SKM-1 treated with dmso at 0.1 percent for 144 hours (cell line): ENCODE measurements around the gene CSNK1E.

Experiments used
- DNase-seq: peaks from one replicate; lab custom pipeline; 2025; ENCODE audit not compliant: unreplicated experiment; lab: John Stamatoyannopoulos, UW

The CSNK1E gene

DNA sequence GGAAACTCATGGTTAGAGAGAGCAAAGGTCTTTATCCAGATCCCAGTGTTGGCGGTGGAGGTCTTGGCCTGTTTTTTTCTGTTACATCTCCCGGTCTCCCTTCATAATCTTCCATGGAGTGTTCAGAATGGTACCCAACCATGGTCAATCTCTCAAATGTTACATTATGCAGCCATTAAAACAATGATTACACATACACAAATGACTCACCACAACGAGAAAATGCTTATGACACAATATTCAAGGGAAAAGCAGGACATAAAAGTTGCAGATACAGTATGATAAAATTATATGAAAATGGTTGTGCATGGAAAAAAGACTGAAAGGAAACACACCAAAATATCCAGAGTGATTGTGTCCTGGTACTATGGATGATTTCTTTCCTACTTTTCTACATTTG lies 17.8 kb upstream of the CSNK1E start:
- DNase-seq = no peak

DNA sequence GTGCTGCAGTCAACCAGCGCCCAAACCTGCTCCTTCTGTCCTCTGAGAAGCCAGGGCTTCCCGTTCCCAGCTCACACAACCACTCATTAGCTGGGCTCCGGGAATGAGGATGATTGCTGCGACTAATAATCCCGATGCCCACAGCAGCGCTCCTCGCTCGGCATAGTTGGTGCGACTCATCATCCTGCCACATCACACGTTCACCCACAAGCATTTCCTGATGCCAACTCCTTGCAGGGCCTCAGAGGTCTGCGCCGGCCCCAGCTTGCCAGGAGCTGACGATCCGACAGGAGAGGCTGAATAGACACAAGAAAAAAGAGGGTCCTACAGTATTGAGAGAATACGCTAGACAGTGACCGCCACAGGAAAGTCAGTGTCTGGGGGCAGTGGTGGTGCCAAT lies 10.6 kb upstream of the CSNK1E start:
- no peak for DNase-seq

DNA sequence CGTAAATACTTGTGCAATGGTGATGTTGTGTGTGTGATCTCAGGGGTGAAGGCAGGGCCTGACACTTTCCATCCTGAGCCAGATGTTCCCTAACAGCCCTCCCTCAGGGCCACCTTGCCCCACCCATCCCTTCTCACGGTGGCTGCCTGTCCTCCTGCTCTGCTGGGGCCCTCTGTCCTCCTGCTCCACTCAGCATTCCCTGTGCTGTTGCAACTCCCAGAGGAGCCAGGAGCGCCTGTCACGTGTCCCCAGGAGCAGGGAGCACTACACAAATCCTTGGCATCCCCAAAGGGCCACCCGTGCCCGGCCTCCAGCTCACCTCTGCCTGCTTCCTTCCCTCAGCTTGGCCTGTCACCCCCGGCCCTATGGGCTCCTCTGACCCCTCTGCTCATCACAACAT lies 10.2 kb upstream of the CSNK1E start:
- no peak for DNase-seq

DNA sequence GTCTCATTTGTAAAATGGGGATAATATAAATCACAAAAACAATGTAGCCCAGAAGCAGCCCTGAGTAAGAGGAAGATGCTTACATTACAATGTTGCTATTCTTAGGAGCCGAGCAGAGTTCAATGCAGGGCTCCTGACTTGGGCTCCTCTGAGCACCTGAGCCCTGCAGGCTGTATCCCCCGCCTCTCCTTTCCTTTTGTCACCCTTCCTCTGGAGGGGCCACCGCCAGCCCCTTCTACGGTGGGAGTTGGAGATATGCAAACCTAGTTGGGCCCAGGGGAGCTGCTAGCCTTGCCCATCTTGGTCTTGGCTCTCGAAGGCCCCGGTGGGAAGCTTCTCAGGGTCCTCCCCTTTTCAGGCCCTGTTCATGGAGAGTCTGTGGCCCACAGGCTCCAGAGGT lies 8.4 kb upstream of the CSNK1E start:
- DNase-seq = no peak

DNA sequence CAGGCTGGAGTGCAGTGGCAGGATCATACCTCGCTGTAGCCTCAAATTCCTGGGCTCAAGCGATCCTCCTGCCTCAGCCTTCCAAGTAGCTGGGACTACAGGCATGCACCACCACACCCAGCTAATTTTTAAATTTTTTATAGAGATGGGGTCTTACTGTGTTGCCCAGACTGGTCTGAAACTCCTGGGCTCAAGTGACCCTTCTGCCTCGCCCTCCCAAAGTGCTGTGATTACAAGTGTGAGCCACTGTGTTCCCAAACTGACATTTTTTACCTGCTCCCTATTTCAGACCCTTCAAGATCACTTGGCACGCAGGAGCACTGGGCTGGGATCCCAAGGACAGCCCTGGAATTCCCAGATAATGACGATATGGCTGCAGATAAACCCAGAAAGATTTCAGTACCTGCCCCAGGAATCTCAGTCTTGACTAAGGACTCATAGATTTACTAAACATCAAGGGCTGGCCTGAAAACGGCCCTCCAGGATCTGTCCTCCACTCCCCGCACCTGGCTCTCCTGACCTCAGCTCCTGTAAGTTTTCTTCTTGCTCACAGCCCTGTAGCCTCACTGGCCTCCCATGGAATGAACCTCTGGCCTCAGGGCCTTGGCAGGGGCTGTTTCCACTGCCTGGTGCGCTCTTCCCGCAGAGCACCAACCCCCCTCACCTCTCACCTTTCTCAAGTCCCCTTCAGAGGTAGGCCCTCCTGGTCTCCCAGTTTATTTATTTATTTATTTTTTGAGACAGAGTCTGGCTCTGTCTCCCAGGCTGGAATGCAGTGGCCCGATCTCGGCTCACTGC lies 3.6 kb upstream of the CSNK1E start:
- no peak for DNase-seq

DNA sequence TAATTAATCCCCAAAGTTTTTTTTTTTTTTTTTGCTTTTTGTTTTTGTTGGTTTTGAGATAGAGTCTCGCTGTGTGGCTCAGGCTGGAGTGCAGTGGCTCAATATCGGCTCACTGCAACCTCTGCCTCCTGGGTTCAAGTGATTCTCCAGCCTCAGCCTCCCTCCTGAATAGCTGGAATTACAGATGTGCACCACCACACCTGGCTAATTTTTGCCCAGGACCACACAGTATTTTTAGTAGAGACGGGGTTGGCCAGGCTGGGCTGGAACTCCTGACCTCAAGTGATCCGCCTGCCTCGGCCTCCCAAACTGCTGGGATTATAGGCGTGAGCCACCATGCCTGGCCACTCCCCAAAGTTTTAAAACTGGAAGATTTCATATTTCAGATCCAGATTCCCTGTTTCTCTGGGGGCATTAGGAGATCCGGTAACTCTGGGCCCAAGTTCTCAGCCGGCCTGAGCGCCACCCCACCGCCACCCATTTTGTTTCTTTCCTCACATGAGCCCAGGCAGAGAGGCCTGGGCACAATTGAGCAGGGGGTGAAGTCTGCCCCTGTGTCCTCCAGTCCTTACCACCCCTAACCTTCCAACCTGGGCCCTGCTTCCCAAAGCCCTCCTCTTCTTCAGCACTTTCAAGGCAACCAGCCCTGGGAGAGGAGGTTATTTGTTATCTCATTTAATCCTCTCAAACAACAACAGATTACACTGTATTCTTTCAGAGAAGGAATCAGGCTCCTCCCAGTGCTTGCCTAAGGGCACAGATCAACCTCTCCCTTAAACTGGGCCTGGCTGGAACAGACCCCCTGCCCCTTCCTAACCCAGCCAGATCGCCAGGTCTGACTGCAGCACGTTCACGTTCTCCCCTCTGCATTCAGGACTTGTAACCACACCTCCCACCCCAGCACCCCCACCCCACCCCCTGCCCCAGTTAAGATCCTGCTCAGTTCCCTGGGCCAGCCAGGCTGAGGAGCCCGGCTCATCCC lies 1.9 kb upstream of the CSNK1E start:
- no peak for DNase-seq

DNA sequence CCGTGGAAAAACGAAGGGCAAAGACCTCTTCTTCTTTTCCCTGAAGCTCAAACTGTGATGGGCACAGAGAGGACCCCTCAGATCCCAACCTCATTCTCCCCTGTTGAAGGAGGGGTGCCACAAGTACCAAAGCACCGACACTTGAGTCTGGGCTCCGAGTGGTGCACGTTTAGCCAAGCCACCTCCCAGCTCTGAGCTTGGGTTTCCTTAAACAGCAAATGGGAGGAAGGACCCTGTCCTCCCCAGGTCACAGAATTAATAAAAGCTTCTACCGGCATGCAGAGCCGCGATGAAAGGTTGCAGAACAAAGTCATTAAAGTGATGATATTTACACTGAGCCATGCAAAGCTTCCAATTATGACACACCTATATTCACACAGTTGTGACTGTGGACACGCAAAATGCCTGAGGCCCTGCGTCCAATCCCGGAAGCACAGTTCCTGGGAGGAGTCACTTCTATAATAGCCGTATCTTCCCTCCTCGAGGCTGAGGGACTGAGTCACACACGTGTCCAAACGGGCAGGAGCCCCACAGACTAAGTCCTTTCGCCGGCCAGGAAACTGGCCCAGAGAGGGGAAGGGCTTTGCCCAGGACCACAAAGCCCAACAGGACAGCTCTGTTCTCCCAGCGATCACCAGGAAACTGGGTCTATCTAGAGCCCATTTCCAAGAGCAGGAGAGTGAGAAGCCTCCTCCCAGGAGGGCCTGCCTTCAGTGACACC lies 922 bp upstream of the CSNK1E start:
- peak; percentile 63 for DNase-seq

DNA sequence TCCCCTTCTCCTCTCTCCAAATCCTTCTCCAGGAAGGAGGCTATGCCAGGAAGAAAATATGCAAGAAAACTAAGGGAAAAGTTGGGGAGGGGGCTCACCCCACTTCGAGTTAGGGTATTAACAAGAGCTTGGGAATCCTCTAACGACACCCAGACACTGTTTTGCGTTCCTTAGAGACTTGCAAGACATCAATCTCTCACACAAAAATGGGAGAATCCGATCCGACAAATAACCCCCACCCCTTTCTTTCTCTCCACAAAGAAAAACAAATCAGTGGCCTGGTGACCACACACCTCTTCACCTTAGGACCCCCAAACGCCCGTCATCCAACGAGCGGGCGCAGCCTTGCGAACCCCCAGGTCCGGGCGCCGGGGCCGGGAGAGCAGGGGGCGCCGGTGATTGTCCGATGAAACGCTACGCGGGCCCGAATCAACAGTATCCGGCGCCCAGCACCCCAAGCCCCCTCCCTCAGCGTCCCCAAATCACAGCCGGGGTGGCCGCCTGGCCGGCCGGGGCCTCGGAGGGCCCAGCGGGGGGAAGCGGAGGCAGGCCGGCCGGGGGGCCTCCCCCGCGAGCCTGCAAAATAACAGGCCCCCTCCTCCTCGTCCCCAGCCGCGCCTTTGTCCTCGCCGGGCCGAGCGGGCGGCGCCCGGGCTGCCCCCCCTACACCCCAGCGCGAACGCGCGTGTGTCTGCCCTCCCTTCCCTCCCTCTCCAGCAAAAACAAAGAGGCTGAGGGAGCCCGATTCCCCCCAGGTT lies 690 bp downstream of the CSNK1E start:
- DNase-seq = peak; percentile 15

DNA sequence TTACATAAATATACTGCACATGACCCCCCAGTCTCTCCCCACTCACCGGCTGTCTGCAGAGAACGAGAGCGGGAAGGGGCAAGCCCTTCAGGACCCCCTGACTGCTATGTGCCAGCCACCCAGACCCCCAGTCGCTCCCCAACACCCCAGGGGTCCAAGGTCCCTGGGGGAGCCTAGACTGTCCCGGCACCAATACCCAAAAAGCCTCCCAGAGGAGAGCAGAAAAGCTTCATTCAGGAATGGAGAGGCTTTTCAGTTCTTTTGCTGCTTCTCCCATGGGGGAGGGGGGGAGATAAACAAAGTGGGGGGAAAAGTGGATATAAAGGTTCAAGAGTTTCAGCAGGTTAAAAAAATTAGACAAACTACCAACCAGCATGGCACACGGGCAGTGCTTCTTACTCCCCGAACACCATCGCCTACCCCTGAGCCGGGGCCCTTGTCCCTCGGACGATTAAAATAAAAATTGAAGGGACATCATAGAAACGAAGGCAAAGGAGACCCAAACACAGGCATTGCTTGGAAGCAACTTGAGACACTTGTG lies 1.3 kb downstream of the CSNK1E start:
- peak; percentile 8 for DNase-seq

DNA sequence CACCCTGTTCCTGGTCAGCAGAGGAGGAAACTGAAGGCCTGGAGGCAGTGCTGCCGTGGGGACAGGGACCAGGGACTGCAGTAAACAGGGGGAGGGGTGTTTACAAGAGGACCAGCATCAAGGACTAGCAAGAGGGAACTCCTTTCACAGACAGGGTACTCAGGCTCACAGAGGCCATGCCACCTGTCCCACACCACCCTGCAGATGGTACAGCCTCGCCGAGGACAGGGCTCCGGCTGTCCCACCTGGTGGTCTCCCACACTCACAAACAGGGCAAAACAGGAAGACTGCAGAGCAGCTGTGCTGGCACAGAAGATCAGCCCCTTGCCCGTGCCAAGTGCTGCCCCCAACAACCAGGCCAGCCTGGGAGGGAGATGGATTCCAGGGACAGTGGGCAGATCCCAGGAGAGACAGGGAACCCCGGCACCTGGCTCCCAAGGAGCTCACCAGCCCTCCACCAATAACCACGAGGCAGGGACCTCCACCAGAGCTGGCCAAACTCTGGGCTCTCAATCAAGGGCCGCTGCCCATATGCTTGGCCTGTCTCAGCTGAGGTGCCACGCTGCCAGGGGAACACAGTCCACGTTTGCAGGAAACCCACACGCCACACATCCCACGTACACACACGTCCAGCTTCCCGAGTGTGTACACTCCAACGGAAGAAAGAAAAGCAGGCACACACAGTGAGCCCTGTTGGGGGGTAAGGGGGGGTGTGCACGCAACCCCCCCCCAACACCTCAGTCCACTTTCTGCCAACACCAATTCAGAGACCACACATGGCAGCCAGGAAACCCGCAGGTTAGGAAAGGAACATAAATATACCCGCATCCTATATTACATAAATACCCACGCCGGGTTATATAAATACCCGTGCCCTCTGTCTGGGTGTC lies 2.1 kb downstream of the CSNK1E start:
- DNase-seq = no peak

DNA sequence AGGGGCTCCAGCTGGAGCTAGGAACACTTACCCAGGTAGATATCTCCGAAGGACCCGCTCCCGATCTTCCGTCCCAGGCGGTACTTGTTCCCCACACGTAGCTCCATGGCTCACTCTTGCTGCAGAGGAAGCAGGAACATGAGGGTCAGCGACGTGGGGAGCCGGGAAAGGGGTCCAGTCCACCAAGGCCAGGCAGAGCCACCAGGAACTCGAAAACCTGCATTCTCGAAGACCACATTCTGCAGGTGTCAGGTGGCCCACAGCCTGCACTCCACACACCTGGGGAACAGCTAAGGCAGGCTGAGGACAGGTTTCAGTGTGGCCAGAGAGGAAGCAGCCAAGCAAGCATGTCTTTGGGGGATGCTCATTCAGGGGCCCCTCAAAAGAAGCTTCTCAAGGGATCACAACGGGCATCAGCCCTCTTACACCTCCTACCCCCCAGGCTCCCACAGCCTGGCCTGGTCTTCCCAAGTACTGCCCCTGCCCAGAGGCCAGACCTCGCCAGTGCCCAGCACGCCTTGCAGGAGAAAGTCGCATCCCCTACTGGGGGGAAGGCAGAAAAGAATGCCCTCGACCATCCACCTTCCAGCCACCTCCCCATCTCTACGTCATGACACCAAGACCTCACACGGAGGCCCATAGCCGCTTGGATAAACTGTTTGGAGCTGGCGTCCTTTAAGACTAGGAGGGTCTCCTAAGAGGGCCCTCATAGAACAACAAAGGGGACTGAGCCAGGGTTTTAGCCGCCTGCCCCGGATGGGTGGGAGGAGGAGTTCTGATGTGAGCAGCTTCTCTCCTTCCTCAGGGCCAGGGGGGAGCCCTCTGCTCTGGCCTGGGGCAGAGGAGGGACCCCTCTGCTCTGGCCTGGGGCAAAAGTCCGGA lies 2.9 kb downstream of the CSNK1E start:
- no peak for DNase-seq

DNA sequence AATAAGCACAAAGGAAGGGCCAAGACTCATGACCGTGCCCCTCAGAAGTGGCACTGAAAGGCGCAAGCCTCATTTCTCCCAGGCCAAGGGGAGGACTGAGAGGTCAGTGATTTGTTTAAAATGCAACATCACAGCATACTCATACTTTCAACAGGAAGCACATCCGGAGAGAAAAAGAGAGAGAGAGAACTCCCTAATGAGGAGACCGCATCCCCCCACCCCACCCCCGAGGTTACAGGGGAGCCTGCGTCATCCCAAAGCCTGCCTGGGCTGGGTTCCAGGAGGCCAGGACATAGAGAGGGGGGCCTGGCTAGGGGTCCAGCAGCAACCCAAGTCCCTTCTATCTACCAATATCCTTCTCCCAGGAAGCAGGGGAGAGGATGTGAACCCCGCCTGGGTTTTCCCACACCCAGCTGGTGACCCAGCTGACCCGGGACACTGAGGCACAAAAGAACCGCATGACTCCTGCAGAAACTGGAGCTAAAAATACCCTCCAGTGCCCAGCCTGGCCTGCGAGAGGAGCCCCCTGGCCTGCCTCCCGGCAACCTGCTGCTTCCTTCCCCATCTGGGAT lies 3.8 kb downstream of the CSNK1E start:
- no peak for DNase-seq

DNA sequence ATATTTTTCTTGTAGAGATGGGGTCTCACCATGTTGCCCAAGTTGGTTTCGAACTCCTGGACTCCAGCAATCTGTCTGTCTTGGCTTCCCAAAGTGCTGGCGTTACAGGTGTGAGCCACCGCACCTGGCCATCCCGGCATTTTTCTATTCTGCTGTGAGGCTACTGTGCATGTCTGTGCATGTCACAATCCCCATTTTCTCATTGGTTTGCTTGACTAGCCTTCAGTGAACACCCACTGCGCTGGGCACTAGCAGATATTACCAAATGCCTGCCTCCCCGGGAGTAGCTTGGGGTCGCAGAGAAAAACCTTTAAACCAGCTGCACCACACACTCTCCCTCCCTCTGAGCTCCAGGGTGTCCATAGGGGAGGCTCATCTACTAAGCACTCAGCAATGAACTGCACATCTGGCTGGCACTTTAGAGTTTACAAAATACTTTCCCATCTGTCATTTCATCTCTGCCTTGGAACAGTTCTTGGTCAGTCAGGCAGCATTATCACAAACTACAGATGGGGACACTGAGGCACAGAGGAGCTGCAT lies 4.9 kb downstream of the CSNK1E start:
- DNase-seq = no peak

DNA sequence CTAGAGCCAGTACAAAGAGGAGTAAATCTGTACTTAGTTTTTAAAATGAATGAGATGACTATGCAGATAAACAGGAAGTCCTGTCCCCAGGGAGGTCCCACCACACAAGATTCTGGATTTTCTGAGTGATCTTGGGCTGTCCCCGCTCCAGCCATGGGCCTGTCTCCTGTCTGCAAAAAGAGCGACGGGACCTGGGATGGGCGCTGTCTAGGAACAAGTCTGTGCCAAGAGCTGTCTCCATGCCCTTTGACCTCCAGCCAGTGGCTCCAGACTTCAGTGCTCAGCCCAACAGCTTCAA lies 6.0 kb downstream of the CSNK1E start:
- no peak for DNase-seq

DNA sequence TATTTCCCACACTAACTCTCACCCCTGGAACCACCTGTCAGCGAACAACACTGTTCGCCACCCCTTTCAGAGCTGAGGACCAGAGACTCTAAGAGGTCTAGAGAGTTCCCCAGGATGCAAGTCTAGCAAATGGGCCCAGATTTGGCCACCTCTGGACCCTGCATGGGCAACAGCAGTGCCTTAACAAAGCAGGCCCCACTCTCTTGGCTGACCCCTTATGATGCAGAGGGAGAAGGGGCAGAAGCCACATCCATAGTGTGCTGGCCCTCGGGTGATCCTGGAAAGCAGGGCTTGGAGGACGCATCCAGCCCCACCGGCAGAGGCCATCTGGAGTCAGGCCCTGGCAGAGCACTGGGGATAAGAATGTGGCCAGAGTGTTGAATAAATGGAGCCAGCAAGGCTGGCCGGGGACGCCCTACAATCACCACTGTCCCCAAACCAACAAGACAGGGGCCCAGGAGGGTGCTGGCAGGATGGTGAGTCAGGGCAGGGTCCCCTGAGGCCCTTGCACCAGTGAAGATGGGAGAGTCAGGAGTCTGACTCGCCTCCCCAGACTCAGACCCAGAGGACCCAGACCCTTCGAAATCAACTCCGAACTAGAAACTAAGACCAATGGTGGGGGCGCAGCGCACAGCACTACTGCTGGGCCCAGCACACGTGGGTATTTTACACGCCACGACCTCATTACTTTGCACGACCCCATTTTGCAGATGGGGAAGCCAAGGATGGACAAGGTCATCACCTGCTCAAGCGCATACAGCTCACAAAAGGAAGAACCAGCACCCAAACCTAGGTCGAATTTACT lies 6.5 kb downstream of the CSNK1E start:
- no peak for DNase-seq

DNA sequence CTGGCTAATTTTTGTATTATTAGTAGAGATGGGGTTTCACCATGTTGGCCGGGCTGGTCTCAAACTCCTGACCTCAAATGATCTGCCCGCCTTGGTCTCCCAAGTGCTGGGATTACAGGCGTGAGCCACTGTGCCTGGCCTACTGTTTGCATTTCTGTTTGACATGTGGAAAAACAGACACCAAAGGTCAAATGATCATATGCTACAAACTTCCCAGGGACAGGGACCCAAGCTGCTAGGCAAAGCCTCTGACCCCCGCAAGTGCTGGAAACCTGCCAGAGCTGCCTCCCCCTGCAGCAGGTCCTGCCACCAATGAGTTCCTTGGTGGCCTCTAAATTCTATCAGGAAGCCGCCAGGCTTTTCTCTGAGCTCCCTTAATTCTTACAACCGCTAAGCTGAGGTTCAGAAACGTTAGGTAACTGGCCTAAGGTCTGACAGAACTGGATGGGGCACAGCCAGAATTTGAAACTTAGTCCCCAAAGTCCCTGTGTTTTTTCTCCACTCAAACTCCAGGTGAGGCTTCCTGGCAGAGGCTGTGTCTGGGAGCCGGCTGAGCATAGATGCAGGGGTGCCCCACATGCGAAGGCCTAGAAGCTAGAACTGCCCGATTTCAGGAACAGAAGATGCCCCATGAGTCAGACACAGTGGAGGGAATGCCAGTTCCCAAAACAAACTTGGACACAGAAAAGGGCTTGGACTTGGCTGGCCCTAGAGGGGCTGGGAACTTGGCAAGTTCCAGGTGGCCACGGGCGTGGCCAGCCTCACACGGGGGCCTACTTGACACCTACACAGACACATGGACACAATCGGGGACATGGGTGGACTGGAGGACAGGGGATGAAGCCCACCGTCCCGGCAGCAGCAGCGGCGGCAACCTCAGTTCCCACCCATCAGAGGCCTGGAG lies 7.4 kb downstream of the CSNK1E start:
- no peak for DNase-seq
